Loucy (cell line): ENCODE measurements around the gene PPP2R5E.

Experiments
- CTCF ChIP-seq: fragments of 200-600 bp; sonication (generic); conservative IDR thresholded peaks from 2 replicates; pipeline ENCODE4 v1.5.1; 2014; ENCODE audit warnings: mild to moderate bottlenecking, antibody characterized with exemption, low read length
- EZH2phosphoT487 ChIP-seq: fragments of 200-600 bp; IDR thresholded peaks from 2 replicates; pipeline ENCODE4 v1.6.1; 2018; ENCODE audit warnings: antibody characterized with exemption, mild to moderate bottlenecking, moderate library complexity, borderline replicate concordance

GRCh38 chr14:63544591-63545299 is 1.6 kb upstream of the PPP2R5E start:
- TF ChIP-seq CTCF: peak; percentile 76
- TF ChIP-seq EZH2phosphoT487: no peak
